NCI-H774 (cell line): ENCODE results near the gene IP6K1.

Experiments used
- DNase-seq: peaks from one replicate; lab custom pipeline; 2025; lab: John Stamatoyannopoulos, UW

Gene IP6K1

GRCh38 chr3:49723628-49724551 is 62.5 kb downstream of the IP6K1 start, which contains the start of gene GMPPB:
Gene GMPPB, minus strand, starts transcription at chr3:49723951. Its CDS starts 225 bp downstream, at chr3:49723726.
- peak; percentile 86 for DNase-seq

GRCh38 chr3:49723296-49723627 is 63.1 kb downstream of the IP6K1 start:
- peak; percentile 2 for DNase-seq

GRCh38 chr3:49722896-49723295 is 63.4 kb downstream of the IP6K1 start:
- DNase-seq: no peak

DNA sequence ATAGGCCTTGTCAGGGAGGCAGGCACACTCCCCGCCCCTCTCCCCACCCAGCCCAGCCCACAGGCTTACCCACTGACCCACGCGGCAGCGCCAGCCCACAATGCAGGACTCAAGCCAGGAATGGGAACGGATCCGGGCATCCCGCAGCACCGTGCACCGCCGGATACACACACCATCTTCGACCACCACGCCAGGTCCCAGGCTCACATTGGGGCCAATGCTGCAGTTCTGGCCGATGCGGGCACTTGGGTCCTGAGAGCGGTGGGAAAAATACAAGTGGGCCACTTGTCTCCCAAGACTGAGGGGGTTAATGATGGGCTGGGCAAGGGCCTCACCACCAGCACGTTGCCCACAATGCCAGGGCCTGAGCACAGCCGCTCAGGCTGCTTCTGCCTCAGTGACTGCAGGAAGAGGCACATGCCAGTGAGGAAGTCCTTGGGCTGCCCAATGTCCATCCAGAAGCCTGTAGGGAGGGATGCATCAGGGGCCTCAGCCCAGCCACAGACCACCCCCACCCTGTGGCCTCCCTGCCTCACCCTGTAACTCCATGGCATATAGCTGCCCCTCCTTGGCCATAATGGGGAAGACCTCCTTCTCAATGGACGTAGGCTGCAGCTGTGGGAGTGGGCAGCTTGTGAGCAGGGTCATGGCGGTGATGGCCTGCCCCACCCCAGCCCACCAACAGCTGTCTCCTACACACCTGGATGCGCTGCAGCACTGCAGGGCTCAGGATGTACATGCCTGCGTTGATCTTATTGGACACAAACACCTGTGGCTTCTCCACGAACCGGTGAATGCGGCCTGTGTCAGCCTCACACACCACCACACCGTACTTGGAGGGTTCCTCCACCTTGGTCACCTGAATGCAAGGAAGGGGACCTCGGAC is 64.2 kb downstream of the IP6K1 start:
- DNase-seq: no peak

- no peak for DNase-seq
Measured at GRCh38 chr3:49721596-49721895, 64.8 kb downstream of the IP6K1 start.

GRCh38 chr3:49720855-49721595 is 65.3 kb downstream of the IP6K1 start:
- DNase-seq: no peak

GRCh38 chr3:49719214-49719884 is 67.0 kb downstream of the IP6K1 start, which contains the start of gene AMIGO3:
Gene AMIGO3, minus strand, starts transcription at chr3:49719684. Its CDS starts 219 bp downstream, at chr3:49719465.
- peak; percentile 75 for DNase-seq

DNA sequence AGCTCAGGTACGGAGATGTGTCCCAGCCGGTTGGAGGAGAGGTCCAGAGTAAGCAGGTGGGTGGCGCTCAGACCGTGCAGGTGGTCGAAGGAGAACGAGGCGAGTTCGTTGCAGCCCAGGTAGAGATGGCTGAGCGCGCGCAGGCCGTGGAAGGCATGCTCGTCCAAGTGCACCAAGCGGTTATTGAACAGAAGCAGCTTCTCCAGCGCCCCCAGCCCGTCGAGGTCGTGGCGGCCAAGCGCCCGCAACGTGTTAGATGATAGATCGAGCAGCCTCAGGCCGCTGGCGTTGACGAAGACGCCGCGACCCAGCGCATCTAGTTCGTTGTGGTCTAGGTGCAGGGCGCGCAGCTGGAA is 67.5 kb downstream of the IP6K1 start:
- no peak for DNase-seq

DNA sequence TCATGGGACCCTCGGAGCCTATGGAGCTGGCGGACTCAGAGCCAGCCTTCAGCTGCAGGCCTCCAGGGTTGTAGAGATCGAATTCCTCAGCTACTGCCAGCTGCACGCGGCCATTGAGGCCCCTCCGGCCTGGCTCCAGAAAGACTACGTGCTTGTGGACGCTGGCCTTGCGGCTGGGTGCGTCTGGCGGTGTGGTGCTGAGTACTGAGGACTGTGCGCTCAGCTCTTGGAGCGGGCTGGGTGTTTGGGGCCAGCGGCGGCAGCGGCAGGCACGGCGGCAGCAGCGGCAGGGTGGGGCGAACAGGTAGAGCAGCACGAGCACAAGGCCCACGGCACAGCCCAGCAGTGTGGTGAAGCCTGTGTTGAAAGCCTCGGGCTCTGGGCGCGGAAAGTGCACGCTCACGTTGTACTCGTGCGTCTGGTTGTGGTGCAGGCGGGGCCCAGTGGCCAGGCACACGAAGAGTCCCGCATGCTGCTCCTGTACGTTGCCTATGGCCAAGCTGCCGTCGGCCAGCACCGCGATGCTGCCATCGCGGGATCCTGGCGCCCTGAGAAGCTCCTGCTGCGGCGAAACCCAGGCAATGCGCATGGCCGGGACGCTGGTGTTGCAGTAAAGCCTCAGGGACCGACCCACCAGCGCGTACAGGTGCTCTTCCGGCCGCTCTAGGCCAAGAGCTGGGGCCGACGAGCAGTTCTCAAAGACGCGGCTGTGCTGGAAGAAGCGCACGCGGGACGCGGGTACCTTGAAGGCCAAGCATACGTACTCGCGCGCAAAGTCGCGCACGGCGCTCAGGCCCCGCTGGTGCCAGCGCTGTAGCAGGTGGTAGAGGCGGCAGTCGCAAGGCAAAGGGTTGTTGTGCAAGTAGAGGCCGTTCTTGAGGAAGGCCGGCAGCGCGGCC is 68.1 kb downstream of the IP6K1 start:
- no peak for DNase-seq

GRCh38 chr3:49717211-49717958 is 69.0 kb downstream of the IP6K1 start:
- DNase-seq: no peak

DNA sequence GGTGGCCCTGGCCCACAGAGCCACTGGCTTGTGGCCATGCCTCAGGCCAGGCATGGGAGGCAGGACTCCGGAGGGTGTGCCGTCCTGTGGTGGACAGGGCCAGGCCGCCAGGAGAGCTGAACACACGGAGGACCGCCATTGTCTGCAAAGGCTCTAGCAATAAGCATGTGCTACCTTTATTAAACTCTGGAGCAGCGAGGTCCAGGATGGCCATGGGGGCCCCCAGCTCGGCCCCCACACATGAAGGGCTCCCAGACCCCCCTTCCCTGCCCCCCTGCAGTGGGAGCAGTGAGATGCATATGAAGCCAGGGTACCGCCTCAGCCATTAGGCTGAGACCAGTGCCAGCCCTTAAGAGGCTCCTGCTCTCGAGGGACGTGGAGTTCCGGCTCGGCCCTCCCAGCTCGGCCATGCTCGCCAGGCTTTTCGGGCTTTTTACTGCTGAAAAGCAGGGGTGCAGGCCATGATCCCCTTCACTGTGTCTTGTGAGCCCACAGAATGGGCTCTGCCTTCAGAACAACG is 69.6 kb downstream of the IP6K1 start:
- DNase-seq: no peak

DNA sequence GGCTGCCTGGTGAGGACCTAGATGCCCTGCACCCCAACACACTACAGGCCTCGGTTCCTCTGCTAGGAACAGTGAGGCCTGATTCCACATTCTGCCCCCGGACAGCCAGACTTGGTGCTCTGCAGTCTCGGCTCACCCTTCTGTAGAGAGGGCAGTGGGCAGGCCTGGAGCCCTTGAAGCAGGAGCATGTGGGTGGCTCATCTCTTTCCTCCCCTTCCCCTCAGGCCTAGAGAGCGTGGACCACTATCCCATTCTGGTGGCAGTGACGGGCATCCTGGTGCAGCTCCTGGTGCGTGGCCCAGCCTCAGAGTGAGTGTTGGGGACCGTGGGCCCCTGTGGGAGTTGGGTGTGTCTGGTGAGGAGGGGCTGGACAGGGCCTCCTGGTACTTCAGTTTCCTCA is 70.2 kb downstream of the IP6K1 start:
- DNase-seq: no peak

DNA sequence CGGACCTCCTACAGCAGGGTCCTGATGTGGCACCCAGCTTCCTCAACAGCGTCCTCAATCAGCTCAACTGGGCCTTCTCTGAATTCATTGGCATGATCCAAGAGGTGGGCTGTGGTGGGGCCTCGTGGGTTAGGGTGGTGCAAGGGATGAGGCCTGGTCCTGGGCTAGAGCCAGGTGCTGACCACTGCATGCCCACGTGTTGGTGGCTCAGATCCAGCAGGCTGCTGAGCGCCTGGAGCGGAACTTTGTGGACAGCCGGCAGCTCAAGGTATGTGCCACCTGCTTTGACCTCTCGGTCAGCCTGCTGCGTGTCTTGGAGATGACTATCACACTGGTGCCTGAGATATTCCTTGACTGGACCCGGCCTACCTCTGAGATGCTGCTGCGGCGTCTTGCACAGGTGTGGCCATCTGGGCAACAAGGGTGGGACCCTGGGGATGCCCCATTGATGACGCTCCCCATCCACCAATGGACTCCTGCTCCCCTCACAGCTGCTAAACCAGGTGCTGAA is 70.7 kb downstream of the IP6K1 start:
- DNase-seq: no peak

DNA sequence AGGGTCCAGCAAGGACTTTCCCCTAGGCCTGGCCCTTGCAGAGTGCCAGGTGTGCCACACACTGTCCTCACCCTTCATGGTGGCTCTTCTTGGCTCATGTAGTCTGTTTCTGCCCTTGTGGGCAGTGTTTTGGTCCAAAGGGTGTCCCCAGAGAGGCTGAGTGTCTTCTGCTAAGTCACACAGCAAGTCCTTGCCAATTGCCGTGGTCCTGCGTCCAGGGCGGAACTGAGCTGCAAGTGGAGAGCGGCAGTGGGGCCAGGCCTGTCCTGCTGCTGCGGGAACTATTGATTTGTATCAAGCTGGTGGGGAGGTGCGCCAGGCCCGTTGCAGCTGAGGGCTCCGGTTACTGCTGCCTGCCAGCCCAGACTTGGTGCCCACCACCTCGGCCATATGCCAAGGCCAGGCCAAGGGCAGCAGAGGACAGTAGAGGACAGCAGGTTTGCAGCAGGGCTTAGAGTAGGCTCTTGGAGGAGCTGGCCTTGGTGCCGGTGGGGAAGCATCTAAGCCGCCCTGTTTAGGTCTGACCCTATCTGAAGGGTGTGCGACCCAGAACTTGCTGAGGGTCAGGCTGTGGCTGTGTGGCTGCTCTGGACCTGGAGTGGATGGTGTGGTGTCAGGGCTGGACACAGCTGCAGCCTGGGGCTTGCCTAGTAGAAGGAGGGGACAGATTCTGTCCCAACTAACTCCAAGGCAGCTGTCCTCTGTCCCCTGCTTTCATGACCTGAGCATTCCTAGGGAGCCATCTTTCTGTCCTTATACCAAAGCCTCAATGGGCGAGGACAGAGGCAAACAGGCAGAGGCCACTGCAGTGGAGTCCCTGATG is 71.4 kb downstream of the IP6K1 start:
- no peak for DNase-seq

- DNase-seq: no peak
Measured at GRCh38 chr3:49713336-49714105, 72.8 kb downstream of the IP6K1 start.

DNA sequence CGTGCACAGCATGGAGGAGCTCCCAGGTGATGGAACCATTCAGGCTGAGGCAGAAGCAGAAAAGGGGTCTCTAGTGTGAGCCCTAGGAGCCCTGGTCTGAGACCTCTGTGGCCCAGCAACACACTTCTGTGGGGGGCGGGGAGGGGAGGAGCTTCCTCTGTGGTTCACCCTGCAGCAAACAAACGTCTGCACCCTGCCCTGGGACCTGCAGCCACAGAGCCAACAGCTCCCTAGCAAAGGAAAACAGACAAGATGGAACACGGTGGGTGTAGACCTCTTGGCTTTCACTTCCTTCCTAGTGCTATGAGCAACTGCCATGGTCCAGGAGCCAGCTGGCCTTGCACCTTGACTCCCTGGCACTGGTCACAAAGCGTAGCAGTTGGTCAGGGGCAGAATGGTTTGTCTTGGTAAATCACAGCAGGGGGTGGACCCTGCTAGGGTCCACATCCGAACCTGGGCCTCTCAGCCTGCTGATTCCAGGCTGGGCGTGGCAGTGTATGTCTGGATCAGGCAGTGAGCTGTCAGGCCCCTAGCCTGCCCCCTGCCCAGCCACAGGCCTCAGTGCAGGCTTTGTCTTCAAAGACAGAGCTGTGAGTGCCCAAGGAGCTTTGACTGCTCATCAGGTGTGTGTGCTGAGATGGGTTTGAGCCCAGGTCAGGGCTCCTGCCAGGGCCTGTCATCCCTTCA is 73.6 kb downstream of the IP6K1 start:
- DNase-seq: no peak

- no peak for DNase-seq
Measured at GRCh38 chr3:49712166-49712565, 74.2 kb downstream of the IP6K1 start.
